Mucosa of stomach (tissue), 1 donor: ENCODE data around the gene BEAN1.

ENCODE experiments used
- H3K27me3 ChIP-seq: one replicate; pipeline ENCODE4 v1.7.0; 2013; ENCODE audit warnings: mild to moderate bottlenecking, low read length; ENCODE audit not compliant: control insufficient read depth, insufficient read depth
- H3K36me3 ChIP-seq: one replicate; pipeline ENCODE4 v1.7.0; 2013; ENCODE audit warnings: low read length; ENCODE audit not compliant: control insufficient read depth, insufficient read depth
- H3K4me1 ChIP-seq: one replicate; pipeline ENCODE4 v1.7.0; 2013; ENCODE audit warnings: mild to moderate bottlenecking, low read length; ENCODE audit not compliant: control insufficient read depth, insufficient read depth
- H3K4me3 ChIP-seq: one replicate; pipeline ENCODE4 v1.7.0; 2013; ENCODE audit warnings: low read length
- H3K9ac ChIP-seq: one replicate; pipeline ENCODE4 v1.7.0; 2013; ENCODE audit warnings: mild to moderate bottlenecking, low read length, moderate library complexity
- H3K9me3 ChIP-seq: one replicate; pipeline ENCODE4 v1.7.0; 2013; ENCODE audit warnings: mild to moderate bottlenecking, low read length, moderate library complexity; ENCODE audit not compliant: control insufficient read depth
- donor health status: Pancreatic carcinoma.

BEAN1 gene

GRCh38 chr16:66387817-66388332 lies 39.2 kb upstream of the BEAN1 start:
- H3K4me1 ChIP-seq: no peaks in the 10 kb centered on the region
- no peak overlapping the region for H3K9ac ChIP-seq
- no peaks in the 10 kb centered on the region for H3K27me3 ChIP-seq

GRCh38 chr16:66388350-66389139 lies 38.5 kb upstream of the BEAN1 start:
- Histone ChIP-seq H3K9me3 (no peaks in the 10 kb centered on the region), H3K4me1 (no peaks in the 10 kb centered on the region), H3K4me3 (no peak overlapping the region), H3K9ac (no peak overlapping the region), H3K36me3 (no peaks in the 10 kb centered on the region), H3K27me3 (no peaks in the 10 kb centered on the region)

More at GRCh38 chr16:66387817-66388332, 39.2 kb upstream of the BEAN1 start:
- Histone ChIP-seq H3K9me3 (no peaks in the 10 kb centered on the region), H3K4me3 (no peak overlapping the region), H3K36me3 (no peaks in the 10 kb centered on the region)

- Histone ChIP-seq H3K4me1 (no peaks in the 10 kb centered on the region), H3K27me3 (no peaks in the 10 kb centered on the region), H3K9ac (no peak overlapping the region), H3K9me3 (no peaks in the 10 kb centered on the region), H3K36me3 (no peaks in the 10 kb centered on the region), H3K4me3 (no peak overlapping the region)
Observed at GRCh38 chr16:66389256-66390176, 37.6 kb upstream of the BEAN1 start.

- no peak overlapping the region for H3K9ac ChIP-seq
- no peaks in the 10 kb centered on the region for H3K4me1 ChIP-seq
- no peaks in the 10 kb centered on the region for H3K27me3 ChIP-seq
- no peak overlapping the region for H3K4me3 ChIP-seq
- no peaks in the 10 kb centered on the region for H3K9me3 ChIP-seq
- no peaks in the 10 kb centered on the region for H3K36me3 ChIP-seq
Observed at GRCh38 chr16:66390346-66391108, 36.6 kb upstream of the BEAN1 start.

- no peaks in the 10 kb centered on the region for H3K27me3 ChIP-seq
- no peak overlapping the region for H3K4me3 ChIP-seq
- no peak overlapping the region for H3K9ac ChIP-seq
- H3K36me3 ChIP-seq: no peaks in the 10 kb centered on the region
- no peaks in the 10 kb centered on the region for H3K4me1 ChIP-seq
- H3K9me3 ChIP-seq: no peaks in the 10 kb centered on the region
Observed at GRCh38 chr16:66391726-66392670, 35.1 kb upstream of the BEAN1 start.

- Histone ChIP-seq H3K27me3 (no peaks in the 10 kb centered on the region), H3K4me1 (no peaks in the 10 kb centered on the region), H3K9ac (no peak overlapping the region)
Observed at GRCh38 chr16:66395806-66396555, 31.1 kb upstream of the BEAN1 start.

GRCh38 chr16:66397736-66398433 lies 29.2 kb upstream of the BEAN1 start:
- Histone ChIP-seq H3K27me3 (no peaks in the 10 kb centered on the region), H3K4me1 (no peaks in the 10 kb centered on the region), H3K4me3 (no peak overlapping the region), H3K9me3 (no peaks in the 10 kb centered on the region), H3K9ac (no peak overlapping the region), H3K36me3 (no peaks in the 10 kb centered on the region)

More at GRCh38 chr16:66395806-66396555, 31.1 kb upstream of the BEAN1 start:
- Histone ChIP-seq H3K4me3 (no peak overlapping the region), H3K36me3 (no peaks in the 10 kb centered on the region), H3K9me3 (no peaks in the 10 kb centered on the region)

- no peaks in the 10 kb centered on the region for H3K36me3 ChIP-seq
- no peaks in the 10 kb centered on the region for H3K4me1 ChIP-seq
- no peak overlapping the region for H3K9ac ChIP-seq
- peaks cover under 1% of the 10 kb centered on the region for H3K27me3 ChIP-seq
- no peaks in the 10 kb centered on the region for H3K9me3 ChIP-seq
- H3K4me3 ChIP-seq: no peak overlapping the region
Observed at GRCh38 chr16:66399031-66399430, 28.1 kb upstream of the BEAN1 start.

GRCh38 chr16:66399930-66400329 lies 27.2 kb upstream of the BEAN1 start:
- H3K9ac ChIP-seq: no peak overlapping the region
- peaks cover 3% of the 10 kb centered on the region for H3K27me3 ChIP-seq
- no peaks in the 10 kb centered on the region for H3K4me1 ChIP-seq
- H3K9me3 ChIP-seq: no peaks in the 10 kb centered on the region
- H3K4me3 ChIP-seq: no peak overlapping the region
- no peaks in the 10 kb centered on the region for H3K36me3 ChIP-seq
